ENCODE data around the gene TOGARAM2.

The TOGARAM2 gene

GRCh38 chr2:28981016-28981441 lies at the start of gene TOGARAM2:
Gene TOGARAM2, plus strand, starts transcription at chr2:28981298. Its CDS starts 13,537 bp downstream, at chr2:28994835.
- DNase-seq = no peak

GRCh38 chr2:28934769-28935168 lies 46.3 kb upstream of the TOGARAM2 start:
- no peak for DNase-seq

GRCh38 chr2:28941008-28941407 lies 40.1 kb upstream of the TOGARAM2 start:
- no peak for DNase-seq

GRCh38 chr2:28944535-28945248 lies 36.4 kb upstream of the TOGARAM2 start:
- DNase-seq = no peak

GRCh38 chr2:28948160-28948559 lies 32.9 kb upstream of the TOGARAM2 start:
- DNase-seq = no peak

- no peak for DNase-seq
These were observed 31.9 kb upstream of the TOGARAM2 start for GRCh38 chr2:28949190-28949589.

GRCh38 chr2:28949617-28950305 lies 31.3 kb upstream of the TOGARAM2 start:
- no peak for DNase-seq

- no peak for DNase-seq
These were observed 30.0 kb upstream of the TOGARAM2 start for GRCh38 chr2:28950941-28951630.

- no peak for DNase-seq
These were observed 28.9 kb upstream of the TOGARAM2 start for GRCh38 chr2:28951910-28952835.

- DNase-seq = no peak
These were observed 28.3 kb upstream of the TOGARAM2 start for GRCh38 chr2:28952836-28953211.

- DNase-seq = no peak
These were observed 25.6 kb upstream of the TOGARAM2 start for GRCh38 chr2:28955467-28955866.

- DNase-seq = peak; percentile 38 to 53
These were observed 24.7 kb upstream of the TOGARAM2 start for GRCh38 chr2:28956415-28956826.

GRCh38 chr2:28956890-28957289 lies 24.2 kb upstream of the TOGARAM2 start:
- peak; percentile 17 to 29 for DNase-seq

- peak; percentile 13 to 34 for DNase-seq
These were observed 22.4 kb upstream of the TOGARAM2 start for GRCh38 chr2:28958689-28959088.

GRCh38 chr2:28960401-28960800 lies 20.7 kb upstream of the TOGARAM2 start:
- DNase-seq = no peak

GRCh38 chr2:28962505-28962904 lies 18.6 kb upstream of the TOGARAM2 start:
- no peak for DNase-seq

- no peak for DNase-seq
These were observed 10.5 kb upstream of the TOGARAM2 start for GRCh38 chr2:28970464-28971160.

GRCh38 chr2:28972778-28973335 lies 8.2 kb upstream of the TOGARAM2 start:
- no peak for DNase-seq

GRCh38 chr2:28974252-28974651 lies 6.8 kb upstream of the TOGARAM2 start:
- DNase-seq = no peak

GRCh38 chr2:28975671-28976070 lies 5.4 kb upstream of the TOGARAM2 start:
- no peak for DNase-seq

- DNase-seq = no peak
These were observed 4.5 kb upstream of the TOGARAM2 start for GRCh38 chr2:28976584-28976983.

All from activated CD4-positive, alpha-beta T cell treated with anti-CD3 and anti-CD28 coated beads, Interleukin-2, amount 50 U/mL, for 48 hours (primary cell).